Measurements from ENCODE around the gene HTR6.

Gene HTR6

GRCh38 chr1:19656134-19656779 is 8.4 kb upstream of the HTR6 start:
- no peak for DNase-seq (ENCODE audit: extremely low read depth in 1 of 2, low read depth in 1 of 2)

- no peak for DNase-seq (ENCODE audit: extremely low read depth in 1 of 2, low read depth in 1 of 2)
These were observed 7.8 kb upstream of the HTR6 start for GRCh38 chr1:19656780-19657466.

DNA sequence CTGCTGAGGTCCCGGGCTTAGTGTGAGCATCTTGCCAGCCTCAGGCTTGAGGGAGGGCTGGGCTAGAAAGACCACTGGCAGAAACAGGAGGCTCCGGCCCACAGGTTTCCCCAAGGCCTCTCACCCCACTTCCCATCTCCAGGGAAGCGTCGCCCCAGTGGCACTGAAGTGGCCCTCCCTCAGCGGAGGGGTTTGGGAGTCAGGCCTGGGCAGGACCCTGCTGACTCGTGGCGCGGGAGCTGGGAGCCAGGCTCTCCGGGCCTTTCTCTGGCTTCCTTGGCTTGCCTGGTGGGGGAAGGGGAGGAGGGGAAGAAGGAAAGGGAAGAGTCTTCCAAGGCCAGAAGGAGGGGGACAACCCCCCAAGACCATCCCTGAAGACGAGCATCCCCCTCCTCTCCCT is 7.2 kb upstream of the HTR6 start:
- no peak for DNase-seq (ENCODE audit: extremely low read depth in 1 of 2, low read depth in 1 of 2)

- no peak for DNase-seq (ENCODE audit: extremely low read depth in 1 of 2, low read depth in 1 of 2)
These were observed 6.5 kb upstream of the HTR6 start for GRCh38 chr1:19658186-19658585.

- DNase-seq (ENCODE audit: extremely low read depth in 1 of 2, low read depth in 1 of 2) = no peak
These were observed 2.9 kb upstream of the HTR6 start for GRCh38 chr1:19661721-19662228.

GRCh38 chr1:19662313-19662712 is 2.4 kb upstream of the HTR6 start:
- no peak for DNase-seq (ENCODE audit: extremely low read depth in 1 of 2, low read depth in 1 of 2)

GRCh38 chr1:19665186-19665495 is 466 bp downstream of the HTR6 start:
- DNase-seq (ENCODE audit: extremely low read depth in 1 of 2, low read depth in 1 of 2) = no peak

DNA sequence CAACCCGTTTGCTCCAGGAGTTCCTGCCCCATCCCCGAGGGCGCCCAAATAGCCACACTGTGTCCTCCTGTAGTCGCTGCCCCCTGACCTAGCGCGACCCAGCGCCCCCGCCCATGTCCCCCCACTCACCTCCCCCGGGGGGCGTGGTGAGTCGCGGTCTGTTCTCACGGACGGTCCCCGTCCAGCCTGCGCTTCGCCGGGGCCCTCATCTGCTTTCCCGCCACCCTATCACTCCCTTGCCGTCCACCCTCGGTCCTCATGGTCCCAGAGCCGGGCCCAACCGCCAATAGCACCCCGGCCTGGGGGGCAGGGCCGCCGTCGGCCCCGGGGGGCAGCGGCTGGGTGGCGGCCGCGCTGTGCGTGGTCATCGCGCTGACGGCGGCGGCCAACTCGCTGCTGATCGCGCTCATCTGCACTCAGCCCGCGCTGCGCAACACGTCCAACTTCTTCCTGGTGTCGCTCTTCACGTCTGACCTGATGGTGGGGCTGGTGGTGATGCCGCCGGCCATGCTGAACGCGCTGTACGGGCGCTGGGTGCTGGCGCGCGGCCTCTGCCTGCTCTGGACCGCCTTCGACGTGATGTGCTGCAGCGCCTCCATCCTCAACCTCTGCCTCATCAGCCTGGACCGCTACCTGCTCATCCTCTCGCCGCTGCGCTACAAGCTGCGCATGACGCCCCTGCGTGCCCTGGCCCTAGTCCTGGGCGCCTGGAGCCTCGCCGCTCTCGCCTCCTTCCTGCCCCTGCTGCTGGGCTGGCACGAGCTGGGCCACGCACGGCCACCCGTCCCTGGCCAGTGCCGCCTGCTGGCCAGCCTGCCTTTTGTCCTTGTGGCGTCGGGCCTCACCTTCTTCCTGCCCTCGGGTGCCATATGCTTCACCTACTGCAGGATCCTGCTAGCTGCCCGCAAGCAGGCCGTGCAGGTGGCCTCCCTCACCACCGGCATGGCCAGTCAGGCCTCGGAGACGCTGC is 1.1 kb downstream of the HTR6 start:
- no peak for DNase-seq (ENCODE audit: extremely low read depth in 1 of 2, low read depth in 1 of 2)

DNA sequence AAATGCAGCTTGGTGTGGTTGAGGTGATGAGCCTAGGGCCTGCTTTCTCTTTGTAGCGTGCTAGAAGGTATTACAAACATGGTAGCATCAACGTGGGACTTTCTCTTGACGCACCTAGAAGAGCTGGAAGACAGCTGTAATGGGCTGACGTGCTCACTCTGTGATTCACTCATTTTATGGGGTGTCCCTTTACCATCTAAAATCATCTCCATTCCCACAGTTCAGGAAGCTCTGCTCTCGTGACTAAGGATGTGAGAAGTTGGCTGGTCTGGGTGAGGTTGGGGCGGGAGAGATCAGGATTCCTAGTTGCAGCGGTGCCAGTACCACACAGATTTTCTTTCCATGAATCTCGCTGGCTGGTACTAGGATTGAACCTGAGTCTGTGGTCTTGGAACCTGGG is 4.2 kb downstream of the HTR6 start:
- no peak for DNase-seq (ENCODE audit: extremely low read depth in 1 of 2, low read depth in 1 of 2)

GRCh38 chr1:19670787-19671186 is 6.1 kb downstream of the HTR6 start:
- DNase-seq (ENCODE audit: extremely low read depth in 1 of 2, low read depth in 1 of 2) = no peak

GRCh38 chr1:19672237-19672636 is 7.6 kb downstream of the HTR6 start:
- DNase-seq (ENCODE audit: extremely low read depth in 1 of 2, low read depth in 1 of 2) = no peak

GRCh38 chr1:19675797-19676196 is 11.1 kb downstream of the HTR6 start:
- no peak for DNase-seq (ENCODE audit: extremely low read depth in 1 of 2, low read depth in 1 of 2)

GRCh38 chr1:19676438-19676922 is 11.8 kb downstream of the HTR6 start:
- no peak for DNase-seq (ENCODE audit: extremely low read depth in 1 of 2, low read depth in 1 of 2)

- no peak for DNase-seq (ENCODE audit: extremely low read depth in 1 of 2, low read depth in 1 of 2)
These were observed 13.8 kb downstream of the HTR6 start for GRCh38 chr1:19678493-19678892.

DNA sequence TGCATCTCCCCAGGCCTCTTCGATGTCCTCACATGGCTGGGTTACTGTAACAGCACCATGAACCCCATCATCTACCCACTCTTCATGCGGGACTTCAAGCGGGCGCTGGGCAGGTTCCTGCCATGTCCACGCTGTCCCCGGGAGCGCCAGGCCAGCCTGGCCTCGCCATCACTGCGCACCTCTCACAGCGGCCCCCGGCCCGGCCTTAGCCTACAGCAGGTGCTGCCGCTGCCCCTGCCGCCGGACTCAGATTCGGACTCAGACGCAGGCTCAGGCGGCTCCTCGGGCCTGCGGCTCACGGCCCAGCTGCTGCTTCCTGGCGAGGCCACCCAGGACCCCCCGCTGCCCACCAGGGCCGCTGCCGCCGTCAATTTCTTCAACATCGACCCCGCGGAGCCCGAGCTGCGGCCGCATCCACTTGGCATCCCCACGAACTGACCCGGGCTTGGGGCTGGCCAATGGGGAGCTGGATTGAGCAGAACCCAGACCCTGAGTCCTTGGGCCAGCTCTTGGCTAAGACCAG is 14.3 kb downstream of the HTR6 start:
- DNase-seq (ENCODE audit: extremely low read depth in 1 of 2, low read depth in 1 of 2) = no peak

DNA sequence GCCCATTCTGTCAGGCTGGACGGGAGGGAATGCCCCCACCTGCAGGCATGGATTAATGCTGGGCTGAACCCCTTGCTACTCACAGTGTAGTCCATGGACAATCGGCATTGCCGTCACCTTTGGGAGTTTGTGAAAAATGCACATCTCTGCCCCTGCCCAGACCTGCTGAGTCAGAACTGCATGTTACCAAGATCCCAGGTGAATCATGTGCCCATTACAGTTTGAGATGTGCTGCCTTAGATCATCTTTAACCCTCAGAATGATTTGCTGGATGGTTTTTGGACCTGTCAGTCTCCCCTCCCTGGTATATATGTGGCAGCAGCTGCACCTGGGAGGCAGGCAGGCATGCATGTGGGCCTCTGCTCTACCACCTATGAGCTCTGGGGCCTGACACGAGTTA is 15.0 kb downstream of the HTR6 start:
- no peak for DNase-seq (ENCODE audit: extremely low read depth in 1 of 2, low read depth in 1 of 2)

DNA sequence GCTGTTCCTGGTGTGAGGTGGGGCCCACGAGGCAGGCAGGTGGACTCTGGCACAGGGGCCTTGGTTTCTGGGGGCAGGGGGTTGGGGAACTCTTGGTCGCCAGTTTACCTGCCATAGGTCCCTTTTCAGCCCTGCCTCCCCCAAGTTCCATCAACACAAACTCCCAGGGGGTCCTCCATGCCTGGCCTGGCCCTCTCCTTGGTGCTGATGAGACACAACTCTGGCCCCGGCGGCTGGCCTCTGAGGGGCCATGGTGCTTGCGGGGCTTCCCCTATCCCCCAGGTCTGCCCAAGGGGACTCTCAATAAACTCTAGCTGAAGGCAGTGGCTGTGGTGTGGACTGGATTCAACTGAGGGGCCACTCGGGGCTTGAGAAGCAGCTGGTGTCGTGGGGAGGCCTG is 16.0 kb downstream of the HTR6 start:
- DNase-seq (ENCODE audit: extremely low read depth in 1 of 2, low read depth in 1 of 2) = no peak

- DNase-seq (ENCODE audit: extremely low read depth in 1 of 2, low read depth in 1 of 2) = no peak
These were observed 17.6 kb downstream of the HTR6 start for GRCh38 chr1:19682257-19682656.

GRCh38 chr1:19682901-19683300 is 18.2 kb downstream of the HTR6 start:
- no peak for DNase-seq (ENCODE audit: extremely low read depth in 1 of 2, low read depth in 1 of 2)

- DNase-seq (ENCODE audit: extremely low read depth in 1 of 2, low read depth in 1 of 2) = no peak
These were observed 18.7 kb downstream of the HTR6 start for GRCh38 chr1:19683351-19683750.

GRCh38 chr1:19684677-19685076 is 20.0 kb downstream of the HTR6 start:
- DNase-seq (ENCODE audit: extremely low read depth in 1 of 2, low read depth in 1 of 2) = no peak
